Tibial artery (tissue), 4 donors: ENCODE data around the gene FBXO15.

Source experiments
- DNase-seq, 2 donors: peaks; one replicate each; pipeline ENCODE4 v3.0.0-alpha.2; 2019
- H3K27ac ChIP-seq, 2 donors: fragments of 200-600 bp; sonication (generic) in 1 of 2; 1 replicate in 1 of 2; 2 replicates in 1 of 2; pipeline ENCODE4 v1.5.1; 2018 to 2019; ENCODE audit warnings: mild to moderate bottlenecking in 1 of 2
- H3K27me3 ChIP-seq, 2 donors: fragments of 200-600 bp; sonication (generic) in 1 of 2; one replicate each; pipeline versions ENCODE4 v1.5.1 to v1.6.0; 2016 to 2019
- H3K36me3 ChIP-seq, 3 donors: fragments of 200-600 bp; sonication (generic) in 2 of 3; one replicate each; pipeline ENCODE4 v1.5.1; 2016 to 2019; ENCODE audit warnings: mild to moderate bottlenecking in 2 of 3
- H3K4me1 ChIP-seq, 4 donors: fragments of 200-600 bp; sonication (generic) in 2 of 4; 1 replicate in 3 of 4; 2 replicates in 1 of 4; pipeline ENCODE4 v1.5.1; 2016 to 2019
- H3K4me3 ChIP-seq, 2 donors: fragments of 200-600 bp; sonication (generic) in 1 of 2; 1 replicate in 1 of 2; 2 replicates in 1 of 2; pipeline ENCODE4 v1.5.1; 2018 to 2019; ENCODE audit warnings: mild to moderate bottlenecking in 2 of 2
- H3K9me3 ChIP-seq, 3 donors: fragments of 200-600 bp; sonication (generic) in 1 of 3; one replicate each; pipeline ENCODE4 v1.5.1; 2016 to 2019
- CTCF ChIP-seq, 2 experiments: fragments of 200-600 bp in 1 of 2; fragments of 450-650 bp in 1 of 2; IDR thresholded peaks; one replicate each; pipeline ENCODE4 v1.5.1; 2017 to 2019; ENCODE audit warnings: antibody characterized with exemption in 2 of 2, mild to moderate bottlenecking in 1 of 2, moderate library complexity in 1 of 2
- intact Hi-C: fragments of 100-400 bp; cut with DNase I; formaldehyde crosslinking; loops from one replicate; pipeline ENCODE4 v1.15.0; 2023; ENCODE audit warnings: low total_unique reads

Gene FBXO15

GRCh38 chr18:74153377-74153776 is 5.7 kb upstream of the FBXO15 start:
- peaks cover 33 to 55% (median 37%) of the 10 kb centered on the region in 3 donors for H3K36me3 ChIP-seq
- H3K27me3 ChIP-seq = no peaks in the 10 kb centered on the region
- H3K4me1 ChIP-seq = peaks cover 0 to 31% (median 23%) of the 10 kb centered on the region in 4 donors
- H3K4me3 ChIP-seq = no peak overlapping the region
- no peak for TF ChIP-seq CTCF (IDR thresholded peaks at IDR 0.05)
- DNase-seq = no peak
- no peak overlapping the region for H3K27ac ChIP-seq
- H3K9me3 ChIP-seq = no peaks in the 10 kb centered on the region
- intact Hi-C loops = no loop called here

- H3K36me3 ChIP-seq = peaks cover 29 to 50% (median 31%) of the 10 kb centered on the region in 3 donors
- TF ChIP-seq CTCF (IDR thresholded peaks at IDR 0.05) = no peak
- H3K4me1 ChIP-seq = peaks cover 0 to 31% (median 23%) of the 10 kb centered on the region in 4 donors
- H3K4me3 ChIP-seq = no peak overlapping the region
- intact Hi-C loops = no loop called here
- no peaks in the 10 kb centered on the region for H3K9me3 ChIP-seq
- no peak for DNase-seq
- no peaks in the 10 kb centered on the region for H3K27me3 ChIP-seq
- no peak overlapping the region for H3K27ac ChIP-seq
Observed at GRCh38 chr18:74152857-74153256, 5.2 kb upstream of the FBXO15 start.

GRCh38 chr18:74152270-74152669 is 4.6 kb upstream of the FBXO15 start:
- H3K4me1 ChIP-seq = peaks cover 0 to 31% (median 24%) of the 10 kb centered on the region in 4 donors
- DNase-seq = no peak
- TF ChIP-seq CTCF (IDR thresholded peaks at IDR 0.05) = no peak
- no peaks in the 10 kb centered on the region for H3K27me3 ChIP-seq
- H3K4me3 ChIP-seq = no peak overlapping the region
- no peaks in the 10 kb centered on the region for H3K9me3 ChIP-seq
- intact Hi-C loops = no loop called here
- peaks cover 26 to 44% (median 29%) of the 10 kb centered on the region in 3 donors for H3K36me3 ChIP-seq
- H3K27ac ChIP-seq = no peak overlapping the region

- H3K36me3 ChIP-seq = peaks cover 9 to 21% (median 10%) of the 10 kb centered on the region in 3 donors
- intact Hi-C loops = loop anchor here (5.0 kb wide), 1 partner anchor 142 kb away; the partner anchor contains the start of gene CYB5A
- DNase-seq = no peak
- no peaks in the 10 kb centered on the region for H3K27me3 ChIP-seq
- H3K9me3 ChIP-seq = no peaks in the 10 kb centered on the region
- peak overlapping the region in 1 of 2 donors; percentile 8 for H3K4me3 ChIP-seq
- H3K4me1 ChIP-seq = peaks cover 0 to 36% (median 27%) of the 10 kb centered on the region in 4 donors
- no peak for TF ChIP-seq CTCF (IDR thresholded peaks at IDR 0.05)
- no peak overlapping the region for H3K27ac ChIP-seq
Observed at GRCh38 chr18:74149878-74150277, 2.2 kb upstream of the FBXO15 start.

- peaks cover 0 to 36% (median 27%) of the 10 kb centered on the region in 4 donors for H3K4me1 ChIP-seq
- TF ChIP-seq CTCF (IDR thresholded peaks at IDR 0.05) = no peak
- H3K9me3 ChIP-seq = no peaks in the 10 kb centered on the region
- H3K27ac ChIP-seq = peak overlapping the region; percentile 86 to 92
- intact Hi-C loops = loop anchor here (5.0 kb wide), 1 partner anchor 144 kb away; the partner anchor contains the start of gene CYB5A
- no peak for DNase-seq
- no peaks in the 10 kb centered on the region for H3K27me3 ChIP-seq
- peaks cover 0 to 14% (median 0%) of the 10 kb centered on the region in 3 donors for H3K36me3 ChIP-seq
- peak overlapping the region; percentile 72 to 74 for H3K4me3 ChIP-seq
Observed at GRCh38 chr18:74148543-74149070, 973 bp upstream of the FBXO15 start.
